GM18909 (cell line): ENCODE results near the gene BABAM1.

Source experiments
- ATAC-seq: cut with Tn5 transposase; IDR thresholded peaks from one replicate; pipeline ENCODE4 v1.9.1; 2021; ENCODE audit warnings: mild to moderate bottlenecking; ENCODE audit not compliant: unreplicated experiment, poor library complexity

The BABAM1 gene

DNA sequence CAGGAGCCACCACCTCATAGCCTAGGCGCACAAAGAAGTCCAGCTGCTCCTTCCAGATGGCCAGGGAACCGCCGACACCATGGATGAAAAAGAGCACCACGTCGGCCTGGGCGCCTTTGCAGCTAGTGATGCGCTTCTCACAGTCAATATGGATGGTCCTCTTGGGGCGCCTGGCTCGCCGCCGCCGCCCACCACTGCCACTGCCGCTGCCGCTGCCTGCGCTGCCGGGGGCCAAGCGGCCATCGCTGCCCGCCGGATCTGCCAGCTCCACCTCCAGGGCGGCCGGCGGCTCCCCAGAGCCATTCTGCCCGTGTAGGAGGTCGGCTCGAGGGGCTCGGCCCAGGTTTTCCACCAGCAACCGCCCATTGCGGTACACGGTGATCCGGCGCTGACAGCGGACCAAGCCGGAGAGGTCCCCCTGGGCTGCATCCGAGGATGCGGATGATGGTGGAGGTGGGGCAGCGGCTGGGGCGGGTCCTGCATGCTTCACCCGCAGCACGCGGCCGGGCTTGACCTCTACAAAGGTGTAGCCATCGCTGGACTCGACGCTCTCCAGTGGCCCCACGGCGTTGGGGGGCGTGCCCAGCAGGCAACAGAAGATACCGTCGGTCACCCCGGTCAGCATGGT lies 33.9 kb downstream of the BABAM1 start:
- no peak for ATAC-seq

DNA sequence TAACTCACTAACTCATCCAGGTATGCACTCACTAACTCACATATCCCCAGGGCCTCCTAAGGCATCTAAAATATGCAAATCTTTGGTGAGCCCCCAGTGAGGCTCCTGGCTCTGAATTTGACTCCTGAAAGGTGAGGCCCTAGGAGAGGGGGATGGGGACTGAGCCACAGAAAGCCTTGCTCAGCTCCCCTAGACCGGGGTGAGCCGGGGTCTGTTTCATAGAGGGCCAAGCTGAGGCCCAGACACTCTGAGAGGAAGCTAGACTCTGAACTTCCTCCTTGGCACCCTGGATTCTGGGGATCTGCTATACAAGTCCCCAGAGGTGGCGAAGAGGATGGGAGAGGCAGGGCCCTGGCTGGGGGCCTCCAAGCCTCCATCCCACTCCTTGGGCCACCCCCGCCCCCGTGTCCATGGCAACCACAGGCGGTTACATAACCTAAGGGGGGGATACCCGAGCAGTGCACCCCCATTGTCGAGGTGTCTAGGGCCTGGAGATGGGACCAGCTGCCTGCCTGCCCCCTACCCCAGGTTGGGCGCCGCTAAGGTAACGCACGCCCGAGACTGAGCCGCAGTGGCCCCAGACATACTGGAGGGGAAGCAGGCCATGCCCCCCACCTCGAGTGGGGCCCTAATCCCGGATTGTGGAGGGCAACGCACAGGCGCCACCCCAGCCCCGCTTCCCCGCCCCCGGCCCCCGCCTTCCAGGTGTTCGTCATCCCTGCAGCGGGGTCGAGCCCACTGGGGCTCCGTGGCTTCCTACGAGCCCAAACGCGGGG lies 35.3 kb downstream of the BABAM1 start:
- no peak for ATAC-seq

DNA sequence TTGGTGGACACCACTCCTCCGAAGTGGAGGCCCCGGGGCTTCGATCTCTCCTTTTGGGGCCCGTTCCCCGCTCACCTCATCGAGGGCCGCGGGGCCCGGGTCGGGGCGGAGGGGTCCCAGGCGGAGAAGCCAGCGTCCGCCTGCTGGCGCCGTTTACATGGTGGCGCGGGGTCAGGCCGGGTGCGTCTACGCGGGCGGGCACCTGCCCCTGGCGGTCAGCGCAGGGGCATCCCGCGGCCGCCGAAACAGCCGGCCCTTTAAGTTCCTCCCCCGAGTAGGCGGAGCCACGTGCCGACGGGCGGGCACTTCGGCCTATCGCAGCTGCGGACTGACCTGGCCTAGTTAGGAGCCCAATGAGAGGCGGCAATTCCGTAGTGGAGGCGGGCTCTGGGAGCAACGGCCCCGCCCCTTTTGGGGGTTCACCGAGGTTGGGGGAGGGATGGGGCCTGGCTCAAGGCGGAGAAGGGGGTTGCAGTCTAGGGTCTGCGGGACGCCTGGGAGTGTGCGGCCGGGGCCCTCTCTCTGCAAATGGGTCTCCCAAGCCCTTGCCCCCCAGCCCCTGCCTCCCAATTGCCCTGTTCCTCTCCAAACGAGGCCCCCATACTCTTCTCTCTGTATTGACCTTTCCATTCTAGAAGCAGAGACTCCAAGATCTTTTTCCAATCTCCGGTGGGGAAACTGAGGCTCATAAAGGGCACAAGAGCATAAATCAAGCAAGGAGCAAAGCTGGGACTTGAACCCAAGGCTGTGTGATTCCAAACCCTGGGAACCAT lies 36.1 kb downstream of the BABAM1 start, which contains the start of gene ABHD8:
TSS of gene ABHD8 (minus strand) at position 259 of the 773 bp plus-strand sequence. CDS start 1,809 bp downstream, outside the sequence.
- ATAC-seq: peak; percentile 57

DNA sequence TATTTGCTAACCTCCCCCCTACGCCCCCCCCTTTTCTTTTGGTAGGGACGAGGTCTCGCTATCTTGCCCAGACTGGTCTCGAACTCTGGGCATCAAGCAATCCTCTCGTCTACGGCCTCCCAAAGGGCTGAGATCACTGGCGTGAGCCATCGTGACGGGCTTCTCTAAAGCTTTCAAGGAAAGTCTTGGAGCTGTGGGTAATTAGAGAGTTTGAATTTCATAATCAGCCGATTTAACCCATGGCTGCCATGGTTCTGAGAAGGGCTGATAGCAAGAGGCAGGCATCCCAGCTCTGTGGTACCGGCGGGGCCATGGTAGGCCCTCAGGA lies 36.7 kb downstream of the BABAM1 start:
- ATAC-seq: no peak

DNA sequence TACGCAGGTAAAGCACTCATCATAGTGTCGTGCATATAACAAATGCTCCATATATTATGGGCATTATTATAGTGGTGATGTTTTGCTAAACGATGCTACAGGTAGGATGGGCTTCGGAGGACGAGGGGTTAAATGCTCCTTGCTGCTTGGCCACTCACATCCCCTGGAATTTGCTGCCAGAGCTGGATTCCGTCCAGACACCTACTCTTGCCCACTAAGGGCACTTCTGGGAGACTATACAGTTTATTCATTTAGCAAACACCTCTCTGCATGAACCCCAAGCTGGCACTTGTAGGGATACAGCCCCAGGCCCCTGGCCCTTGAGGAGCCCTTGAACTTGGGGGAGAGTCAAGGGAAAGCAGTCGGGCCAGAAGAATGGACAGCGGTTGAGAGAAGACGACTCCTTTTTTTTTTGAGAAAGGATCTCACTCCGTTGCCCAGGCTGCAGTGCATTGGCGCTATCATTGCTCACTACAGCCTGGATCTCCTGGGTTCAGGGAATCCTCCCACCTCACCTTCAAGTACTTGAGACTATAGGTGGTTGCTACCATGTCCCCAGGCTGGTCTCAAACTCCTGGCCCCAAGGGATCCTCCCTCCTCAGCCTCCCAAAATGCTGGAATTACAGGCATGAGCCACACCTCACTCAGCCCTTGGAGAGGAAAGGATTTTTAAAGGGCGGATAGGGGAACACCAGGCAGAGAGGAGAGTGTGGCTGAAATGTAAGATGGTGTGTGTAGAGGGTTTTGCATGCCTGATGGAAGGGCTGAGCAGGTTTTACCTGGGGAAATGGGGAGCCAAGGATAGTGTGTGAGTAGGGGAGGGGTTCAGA lies 37.4 kb downstream of the BABAM1 start:
- ATAC-seq: no peak

DNA sequence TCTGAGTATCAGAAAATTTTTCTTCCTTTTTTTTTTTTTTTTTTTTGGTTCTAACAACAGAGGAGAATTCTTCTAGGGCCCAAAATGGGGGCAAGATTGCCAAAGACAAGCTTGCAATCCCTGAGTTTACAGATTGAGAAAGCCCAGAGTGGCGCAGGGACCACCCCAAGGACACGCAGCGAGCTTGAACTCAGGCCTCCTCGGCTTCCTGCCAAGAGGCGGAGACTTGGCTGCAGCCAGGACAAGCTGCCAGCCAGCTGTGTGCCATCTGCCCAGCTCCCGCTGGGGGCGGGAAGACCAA lies 37.9 kb downstream of the BABAM1 start:
- no peak for ATAC-seq

DNA sequence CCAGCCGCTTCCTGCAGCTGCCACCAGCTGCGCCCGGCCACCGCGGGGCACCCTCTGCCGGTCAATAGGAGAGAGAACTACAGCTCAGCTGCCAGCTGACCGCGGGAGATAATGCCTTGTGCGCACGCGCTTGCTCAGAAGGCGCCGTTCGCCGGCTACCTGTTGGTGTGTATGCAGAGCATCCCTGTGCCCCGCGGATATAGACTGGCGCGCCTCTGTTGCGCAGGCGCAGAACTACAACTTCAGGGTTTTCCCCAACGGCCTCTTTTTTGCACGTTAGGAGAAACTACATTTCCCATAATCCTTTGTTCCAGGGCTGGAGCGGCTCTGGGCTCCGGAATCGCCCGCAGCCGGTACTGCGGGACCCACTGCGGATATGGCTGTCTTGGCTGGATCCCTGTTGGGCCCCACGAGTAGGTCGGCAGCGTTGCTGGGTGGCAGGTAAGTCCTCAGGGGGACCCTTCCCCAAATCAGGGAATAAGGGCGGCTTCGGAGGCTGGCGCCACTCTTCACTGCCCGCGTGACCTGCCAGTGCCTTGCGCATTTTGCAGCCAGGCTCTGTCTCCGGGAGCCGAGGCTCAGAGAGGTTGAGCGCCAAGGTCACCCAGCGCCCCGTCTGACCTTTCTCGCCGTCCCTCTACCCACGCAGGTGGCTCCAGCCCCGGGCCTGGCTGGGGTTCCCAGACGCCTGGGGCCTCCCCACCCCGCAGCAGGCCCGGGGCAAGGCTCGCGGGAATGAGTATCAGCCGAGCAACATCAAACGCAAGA lies 38.5 kb downstream of the BABAM1 start, which contains the start of gene MRPL34:
TSS of gene MRPL34 (plus strand) at position 356 of the 768 bp plus-strand sequence. CDS start at position 377, 21 bp downstream.
- ATAC-seq: peak; percentile 70

DNA sequence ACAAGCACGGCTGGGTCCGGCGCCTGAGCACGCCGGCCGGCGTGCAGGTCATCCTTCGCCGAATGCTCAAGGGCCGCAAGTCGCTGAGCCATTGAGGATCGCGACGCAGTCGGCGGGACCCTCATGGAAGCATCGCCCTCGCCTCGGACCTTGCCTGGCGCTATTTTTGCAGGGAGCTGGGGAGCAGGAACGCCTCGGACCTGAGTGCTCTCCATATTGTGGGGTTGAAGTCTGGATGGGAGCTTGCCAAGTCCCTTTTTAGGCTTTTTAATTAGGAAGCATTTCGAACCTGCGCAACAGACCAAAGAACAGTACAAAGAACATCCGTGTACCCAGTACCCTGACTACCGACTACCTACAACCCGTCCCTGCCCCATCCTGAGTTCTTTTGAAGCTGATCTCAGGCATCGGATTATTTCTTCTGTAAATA lies 39.1 kb downstream of the BABAM1 start:
- no peak for ATAC-seq

DNA sequence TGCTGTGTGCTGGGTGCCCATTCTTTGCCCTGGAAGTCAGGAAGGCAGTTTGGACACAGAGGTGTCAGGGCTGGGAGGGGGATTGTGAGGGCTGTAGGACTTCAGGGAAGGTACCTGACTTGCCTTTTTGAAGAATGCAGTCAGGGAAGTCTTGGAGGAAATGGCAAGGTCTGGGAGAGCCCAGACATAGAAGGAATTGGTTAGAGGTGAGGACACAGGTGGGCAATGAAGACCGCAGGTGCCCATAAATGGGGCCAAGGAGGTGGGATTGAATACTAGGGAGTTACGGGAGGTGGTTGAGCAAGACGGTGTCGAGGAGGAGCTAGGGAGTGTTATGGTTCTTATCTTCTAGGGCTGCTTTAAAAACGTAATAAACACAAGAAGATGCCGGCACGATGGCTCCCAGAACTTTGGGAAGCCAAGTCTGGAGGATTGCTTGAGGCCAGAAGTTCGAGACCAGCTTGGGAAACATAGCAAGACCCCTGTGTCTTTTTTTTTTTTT lies 40.7 kb downstream of the BABAM1 start:
- no peak for ATAC-seq

DNA sequence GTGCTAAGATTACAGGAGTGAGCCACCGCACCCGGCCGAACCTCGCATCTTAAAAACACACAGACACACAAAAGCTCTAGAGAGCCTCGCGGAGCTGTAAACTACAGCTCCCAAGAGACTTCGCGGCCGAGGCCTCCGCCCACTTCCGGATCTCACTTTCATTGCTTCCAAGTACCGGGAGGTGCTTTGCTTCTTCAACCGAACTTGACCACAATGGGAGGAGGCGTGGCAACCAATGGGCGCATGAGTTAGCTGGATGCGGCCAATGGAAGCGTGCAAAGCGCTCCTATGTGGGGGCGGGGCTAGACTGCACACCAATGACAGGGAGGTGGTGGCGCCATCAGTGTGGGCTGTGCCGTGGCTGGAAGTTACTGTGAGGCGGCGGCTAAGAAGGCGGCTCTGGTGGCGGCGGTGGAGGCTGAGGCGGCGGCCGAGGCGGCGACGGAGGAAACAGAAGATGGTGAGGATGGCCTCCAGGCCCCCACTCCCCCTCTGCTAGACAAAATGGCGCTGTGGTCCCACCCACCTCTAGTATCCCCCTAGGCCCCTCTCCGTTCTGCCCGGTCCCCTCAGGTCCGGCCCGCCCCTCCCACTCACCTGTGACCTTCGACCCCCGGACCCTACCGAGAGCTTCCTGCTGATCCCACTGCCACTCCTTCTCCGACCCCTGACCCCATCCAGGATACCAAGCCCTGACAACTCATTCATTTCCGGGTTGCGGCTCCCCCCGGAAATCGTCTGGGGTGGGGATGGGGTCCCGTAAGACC lies 42.1 kb downstream of the BABAM1 start, which contains the start of gene DDA1:
TSS of gene DDA1 (plus strand) at position 366 of the 767 bp plus-strand sequence. CDS start at position 458, 92 bp downstream.
- ATAC-seq: peak; percentile 57

DNA sequence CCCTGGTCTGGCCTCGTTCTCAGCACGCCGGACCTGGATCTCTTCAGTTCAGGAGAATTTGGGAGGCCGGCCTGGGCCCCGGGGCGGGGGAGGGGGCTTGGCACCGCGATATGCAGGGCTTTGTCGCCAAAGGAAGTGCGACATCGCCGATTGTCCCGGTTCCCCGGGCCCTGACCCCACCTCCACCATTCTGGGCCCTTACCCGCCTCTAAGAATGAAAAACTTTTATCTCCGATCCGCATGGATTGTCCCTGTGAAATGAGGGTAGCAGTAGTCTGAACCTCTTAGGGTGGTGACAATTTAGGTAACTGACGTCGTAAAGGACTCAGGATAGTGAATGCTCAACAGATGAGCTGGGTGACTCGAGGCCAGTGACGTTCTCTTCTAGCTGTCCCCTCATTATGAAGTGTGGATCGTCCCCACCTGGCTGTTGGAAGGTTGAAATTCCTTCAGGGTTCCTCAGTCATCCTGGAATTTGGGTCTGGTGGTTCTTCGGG lies 42.8 kb downstream of the BABAM1 start:
- ATAC-seq: no peak

DNA sequence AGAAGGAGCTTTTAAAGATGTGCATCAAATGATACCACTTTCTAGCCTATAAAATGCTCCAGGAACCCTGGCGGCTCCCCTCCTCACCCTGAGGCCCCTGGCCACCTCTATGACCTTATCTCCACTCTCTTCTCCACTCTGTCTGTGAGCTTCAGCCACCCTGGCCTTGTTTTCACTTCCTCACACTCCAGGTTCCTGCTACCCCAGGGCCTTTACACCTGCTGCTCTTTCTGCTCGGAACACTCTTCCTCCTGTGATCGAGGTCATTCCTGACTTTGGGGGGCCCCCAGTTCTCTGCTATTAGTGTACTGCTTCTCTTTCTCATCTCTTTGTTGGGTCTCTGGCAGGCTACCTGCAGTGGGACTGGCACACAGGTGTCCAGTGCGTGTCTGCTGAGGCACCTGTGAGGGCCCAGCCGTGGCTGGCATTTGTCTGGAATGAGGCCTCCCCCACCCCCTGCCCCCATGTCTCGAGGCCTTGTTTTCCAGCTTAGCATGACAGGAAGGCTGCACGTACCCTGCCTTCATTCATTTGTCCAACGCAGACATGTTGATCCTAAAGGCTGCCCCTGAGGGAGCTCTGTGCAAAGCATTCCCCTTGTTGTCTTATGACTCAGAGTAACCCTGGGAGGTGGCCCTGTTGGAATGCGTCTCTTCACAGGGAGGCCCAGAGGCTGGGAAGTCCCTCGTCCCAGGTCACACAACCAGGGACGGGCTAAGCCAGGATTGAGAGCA lies 44.4 kb downstream of the BABAM1 start:
- no peak for ATAC-seq

DNA sequence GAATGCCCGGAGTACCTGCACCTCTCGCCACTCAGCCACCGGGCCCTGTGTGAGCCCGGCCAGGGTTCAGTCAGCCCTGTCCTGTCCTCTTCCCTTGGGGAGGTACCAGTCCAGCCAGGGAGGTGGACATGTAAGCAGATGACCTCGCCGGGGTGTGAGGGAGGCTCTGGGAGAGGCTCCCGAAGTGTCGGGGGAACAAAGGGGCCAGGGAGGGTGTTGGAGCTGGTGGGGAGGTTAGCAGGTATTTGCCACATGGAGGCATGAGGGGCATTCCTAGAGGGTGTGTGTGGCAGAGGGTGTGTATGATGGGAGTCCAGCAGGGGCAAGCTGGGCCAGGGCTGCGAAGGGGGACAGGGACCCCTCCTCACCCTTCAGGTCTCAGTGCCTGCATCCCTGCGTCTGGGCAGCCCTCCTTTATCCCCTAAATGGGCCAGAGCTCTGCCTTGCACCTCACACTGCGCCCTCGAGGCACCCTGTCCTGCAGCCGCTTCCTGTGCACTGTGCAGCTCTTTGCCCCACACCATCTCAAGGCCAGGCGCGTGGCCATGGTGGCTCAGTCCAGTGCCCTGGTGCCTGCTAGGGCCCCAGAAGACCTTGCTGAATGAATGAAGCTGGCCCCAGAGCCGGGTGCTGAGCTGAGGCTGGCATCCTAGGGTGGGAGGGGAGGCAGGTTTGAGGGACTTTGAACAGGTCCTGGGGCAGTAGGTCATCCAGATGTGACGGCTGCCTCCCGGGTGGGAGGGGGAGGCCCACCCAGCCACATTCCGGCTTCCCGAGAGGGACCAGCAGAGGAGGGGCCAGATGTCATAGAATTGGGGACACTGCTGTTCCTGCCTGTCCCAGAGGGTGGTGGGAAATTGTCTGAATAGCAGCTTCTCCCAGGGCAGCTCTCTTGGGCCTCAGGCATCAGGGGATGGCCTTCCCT lies 45.2 kb downstream of the BABAM1 start:
- ATAC-seq: no peak

DNA sequence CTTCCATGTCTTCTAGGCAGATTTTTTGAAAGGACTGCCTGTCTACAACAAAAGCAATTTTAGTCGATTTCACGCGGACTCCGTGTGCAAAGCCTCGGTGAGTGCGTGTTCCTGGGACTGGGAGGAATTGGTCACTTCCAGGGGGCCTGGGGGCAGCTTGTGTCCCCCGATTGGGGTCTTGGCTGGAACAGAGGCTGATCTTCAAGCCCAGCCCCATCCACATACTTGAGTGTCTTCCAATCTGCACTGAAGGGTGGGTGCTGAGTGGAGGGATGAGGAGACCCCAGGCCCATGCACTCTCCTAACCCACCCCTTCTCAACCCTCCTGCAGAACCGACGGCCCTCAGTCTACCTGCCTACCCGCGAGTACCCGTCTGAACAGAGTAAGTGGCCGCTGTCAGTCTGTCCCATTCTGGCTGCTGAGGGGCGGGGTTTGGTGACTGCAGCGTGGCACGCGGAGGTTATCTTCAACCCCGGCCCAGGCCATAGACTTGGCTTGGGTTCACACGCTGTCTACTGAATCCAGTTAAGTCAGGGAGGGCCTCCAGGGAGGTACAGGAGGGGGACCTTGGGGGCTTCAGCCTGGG lies 46.9 kb downstream of the BABAM1 start:
- ATAC-seq: no peak

DNA sequence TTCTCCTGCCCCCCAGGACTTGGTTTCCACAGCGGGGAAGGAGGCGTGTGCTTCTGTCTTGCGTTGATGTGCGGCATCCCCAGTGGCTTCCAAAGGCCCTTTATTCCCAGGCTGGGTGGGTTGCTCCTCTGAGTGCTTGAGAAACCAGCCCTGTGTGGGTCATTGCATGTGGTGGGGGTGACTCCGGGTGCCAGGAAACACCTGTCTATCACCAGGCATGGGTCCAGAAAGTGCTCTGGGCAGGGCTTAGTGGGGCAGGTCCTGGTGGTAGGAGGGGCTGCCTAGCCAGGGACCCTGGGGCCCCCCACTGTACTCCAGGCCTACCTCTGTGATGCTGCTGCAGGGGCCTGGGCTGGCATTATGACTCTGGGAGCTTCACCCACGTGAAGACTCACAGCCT lies 51.7 kb downstream of the BABAM1 start:
- ATAC-seq: no peak

DNA sequence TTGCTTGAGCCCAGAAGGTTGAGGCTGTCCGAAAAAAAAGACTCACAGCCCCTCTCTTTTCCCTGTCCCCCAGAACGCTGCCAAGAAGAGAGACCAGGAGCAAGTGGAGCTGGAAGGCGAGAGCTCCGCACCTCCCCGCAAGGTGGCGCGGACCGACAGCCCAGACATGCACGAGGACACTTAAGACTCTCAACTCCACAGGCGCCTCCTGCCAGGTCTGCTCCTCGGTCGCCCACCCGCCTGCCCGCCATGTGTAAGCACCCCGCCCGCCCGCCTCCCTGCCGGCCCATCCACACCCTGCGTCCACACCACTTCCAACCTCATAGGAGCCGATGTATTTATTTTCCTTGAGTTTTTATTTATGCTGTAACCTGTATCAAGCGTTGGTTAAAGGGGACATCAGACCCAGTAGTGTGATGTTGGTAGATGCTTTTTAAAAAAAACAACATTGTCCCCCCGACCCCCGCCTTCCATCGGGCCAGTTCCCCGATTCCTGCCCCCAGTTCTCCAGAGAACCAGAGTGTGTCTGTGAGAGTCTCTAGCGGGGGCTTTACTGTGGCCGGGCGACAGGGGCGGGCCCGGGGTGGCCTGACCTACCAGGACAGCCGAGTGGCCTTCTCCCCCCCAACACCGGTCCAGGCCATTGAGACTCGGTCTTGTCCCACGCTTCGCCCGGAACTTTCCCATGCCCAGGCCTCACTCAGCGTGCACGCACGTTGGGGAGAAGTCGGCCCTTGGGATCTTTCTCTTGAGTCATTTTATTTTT lies 52.4 kb downstream of the BABAM1 start:
- no peak for ATAC-seq
